Hepatocyte (in vitro differentiated cells): Measurements from ENCODE around the gene NEK10. TPM values are rescaled to one million over a fixed set of nuclear protein-coding genes. Genes with fewer than 3 reads are reported as not detected.

ENCODE experiments used
- DNase-seq: peaks from one replicate; pipeline ENCODE4 v3.0.0-alpha.2; 2016; ENCODE audit warnings: low spot score
- H2AFZ ChIP-seq: fragments of 200-600 bp; sonication (generic); 2 replicates; pipeline ENCODE4 v1.6.0; 2016; ENCODE audit warnings: antibody characterized with exemption, mild to moderate bottlenecking
- H3K27ac ChIP-seq: fragments of 200-600 bp; sonication (generic); 2 replicates; pipeline ENCODE4 v1.5.1; 2016; ENCODE audit warnings: mild to moderate bottlenecking
- H3K27me3 ChIP-seq: fragments of 200-600 bp; sonication (generic); 2 replicates; pipeline ENCODE4 v1.6.1; 2016
- H3K36me3 ChIP-seq: fragments of 200-600 bp; sonication (generic); replicated peaks from 2 replicates; pipeline ENCODE4 v1.5.1; 2016; ENCODE audit warnings: low read depth; ENCODE audit not compliant: insufficient read depth
- H3K4me1 ChIP-seq: fragments of 200-600 bp; sonication (generic); 2 replicates; pipeline ENCODE4 v1.5.1; 2016; ENCODE audit warnings: mild to moderate bottlenecking, moderate library complexity; ENCODE audit not compliant: insufficient read depth
- H3K4me2 ChIP-seq: fragments of 200-600 bp; sonication (generic); 2 replicates; pipeline ENCODE4 v1.6.0; 2016
- H3K4me3 ChIP-seq: fragments of 200-600 bp; sonication (generic); 2 replicates; pipeline ENCODE4 v1.5.1; 2016; ENCODE audit warnings: mild to moderate bottlenecking
- H3K79me2 ChIP-seq: fragments of 200-600 bp; sonication (generic); 2 replicates; pipeline ENCODE4 v1.6.0; 2017; ENCODE audit warnings: mild to moderate bottlenecking
- H3K9me2 ChIP-seq: fragments of 200-600 bp; sonication (generic); replicated peaks from 2 replicates; pipeline ENCODE4 v1.6.0; 2017; ENCODE audit warnings: mild to moderate bottlenecking; ENCODE audit not compliant: insufficient read depth
- H3K9me3 ChIP-seq: fragments of 200-600 bp; sonication (generic); 2 replicates; pipeline ENCODE4 v1.5.1; 2016; ENCODE audit warnings: low read depth, mild to moderate bottlenecking
- H4K20me1 ChIP-seq: fragments of 200-600 bp; sonication (generic); 2 replicates; pipeline ENCODE4 v1.6.0; 2016; ENCODE audit warnings: mild to moderate bottlenecking; ENCODE audit not compliant: insufficient read depth, poor library complexity, severe bottlenecking
- CTCF ChIP-seq: fragments of 200-600 bp; sonication (generic); IDR thresholded peaks from 2 replicates; pipeline ENCODE4 v1.5.1; 2016; ENCODE audit warnings: antibody characterized with exemption, mild to moderate bottlenecking; ENCODE audit not compliant: poor library complexity
- EZH2 ChIP-seq: fragments of 200-600 bp; sonication (generic); IDR thresholded peaks from 2 replicates; pipeline ENCODE4 v1.6.1; 2016; ENCODE audit warnings: antibody characterized with exemption, mild to moderate bottlenecking, borderline replicate concordance
- EZH2phosphoT487 ChIP-seq: fragments of 200-600 bp; sonication (generic); IDR thresholded peaks from one replicate; pipeline ENCODE4 v1.6.1; 2018; ENCODE audit warnings: antibody characterized with exemption, mild to moderate bottlenecking, low read depth, moderate library complexity; ENCODE audit not compliant: unreplicated experiment, severe bottlenecking
- WGBS: methylation state at CpG from one replicate; pipeline ENCODE4 v1.1.6; 2016; ENCODE audit warnings: low lambda C conversion rate; ENCODE audit errors: missing lambda C conversion rate; 5-methylcytosine and 5-hydroxymethylcytosine counted together
- polyA plus RNA-seq: library from polyadenylated mRNA; unstranded; fragments of >200 nt; fragmentation: Nextera tagmentation; extraction: Ambion mirVana; gene quantifications from 2 replicates; pipeline ENCODE4 v1.2.1, GENCODE V29; 2016
- total RNA-seq: library from RNA; depleted of rRNA; stranded (reverse); fragments of >200 nt; gene quantifications from 2 replicates; pipeline ENCODE4 v1.2.3, GENCODE V29; 2014

Gene NEK10
- total and polyA plus RNA-seq, 2 experiments from 2014 or later = 0.13 to 2.0 TPM

GRCh38 chr3:27202959-27203358 is 166.2 kb downstream of the NEK10 start:
- Histone ChIP-seq H3K9me2 (peaks cover 5% of the 10 kb centered on the region), H3K79me2 (no peaks in the 10 kb centered on the region), H3K4me3 (no peak overlapping the region), H3K4me1 (peaks cover 4% of the 10 kb centered on the region), H3K4me2 (no peak overlapping the region), H3K36me3 (no peaks in the 10 kb centered on the region), H3K27me3 (no peaks in the 10 kb centered on the region), H3K27ac (no peak overlapping the region), H3K9me3 (no peaks in the 10 kb centered on the region), H4K20me1 (no peaks in the 10 kb centered on the region), H2AFZ (no peak overlapping the region)
- WGBS = 94% methylated on average over 1 of the region's 1 CpG
- TF ChIP-seq EZH2 = no peak
- DNase-seq = no peak

- Histone ChIP-seq H3K4me2 (no peak overlapping the region), H2AFZ (no peak overlapping the region), H3K79me2 (no peaks in the 10 kb centered on the region), H3K36me3 (no peaks in the 10 kb centered on the region), H4K20me1 (no peaks in the 10 kb centered on the region), H3K4me3 (no peak overlapping the region), H3K27ac (no peak overlapping the region), H3K27me3 (no peaks in the 10 kb centered on the region), H3K9me2 (peaks cover 5% of the 10 kb centered on the region), H3K4me1 (peaks cover 4% of the 10 kb centered on the region), H3K9me3 (no peaks in the 10 kb centered on the region)
- no peak for DNase-seq
- TF ChIP-seq EZH2 (no peak), CTCF (no peak), EZH2phosphoT487 (no peak)
- WGBS = 62% methylated on average over 5 of the region's 5 CpGs
Observed at GRCh38 chr3:27201492-27201891, 167.7 kb downstream of the NEK10 start.

GRCh38 chr3:27200721-27201489 is 168.3 kb downstream of the NEK10 start:
- DNase-seq = no peak
- no peak overlapping the region for H3K4me3 ChIP-seq
- H3K27ac ChIP-seq = no peak overlapping the region

More at GRCh38 chr3:27200721-27201489, 168.3 kb downstream of the NEK10 start:
- H4K20me1 ChIP-seq = no peaks in the 10 kb centered on the region
- no peaks in the 10 kb centered on the region for H3K9me3 ChIP-seq
- no peak overlapping the region for H3K4me2 ChIP-seq
- no peaks in the 10 kb centered on the region for H3K36me3 ChIP-seq
- no peak overlapping the region for H2AFZ ChIP-seq
- peaks cover 5% of the 10 kb centered on the region for H3K9me2 ChIP-seq
- H3K4me1 ChIP-seq = peaks cover 4% of the 10 kb centered on the region
- TF ChIP-seq CTCF (no peak), EZH2phosphoT487 (no peak), EZH2 (no peak)
- no peaks in the 10 kb centered on the region for H3K79me2 ChIP-seq
- 72% methylated on average over 2 of the region's 2 CpGs for WGBS
- no peaks in the 10 kb centered on the region for H3K27me3 ChIP-seq
